Hippocampal formation (tissue), 2 donors: ENCODE results near the gene SCN3A.

Experiments
- DNase-seq, 2 donors: peaks; one replicate each; lab custom pipeline; 2025; lab: John Stamatoyannopoulos, UW

The SCN3A gene

GRCh38 chr2:165056564-165056963 lies 147.3 kb downstream of the SCN3A start:
- no peak for DNase-seq

- DNase-seq: peak in 1 of 2 donors; percentile 32
These were observed 148.6 kb downstream of the SCN3A start for GRCh38 chr2:165055082-165055851.

GRCh38 chr2:165054652-165055051 lies 149.2 kb downstream of the SCN3A start:
- no peak for DNase-seq

- no peak for DNase-seq
These were observed 159.1 kb downstream of the SCN3A start for GRCh38 chr2:165044505-165045303.
